Measurements from ENCODE around the gene SLC16A11.

The SLC16A11 gene

GRCh38 chr17:7042501-7043181, 1.3 kb downstream of the SLC16A11 start:
- TF ChIP-seq CTCF (IDR thresholded peaks at IDR 0.05; ENCODE audit: insufficient read depth, low read depth, low read length, missing control alignments): no peak
- DNase-seq (ENCODE audit: low read depth): no peak
- H3K4me3 ChIP-seq (ENCODE audit: low read depth, low read length): no peak overlapping the region

GRCh38 chr17:7041607-7042500, 2.0 kb downstream of the SLC16A11 start:
- DNase-seq (ENCODE audit: low read depth): no peak
- TF ChIP-seq CTCF (IDR thresholded peaks at IDR 0.05; ENCODE audit: insufficient read depth, low read depth, low read length, missing control alignments): no peak
- H3K4me3 ChIP-seq (ENCODE audit: low read depth, low read length): no peak overlapping the region

- DNase-seq (ENCODE audit: low read depth): no peak
- no peak overlapping the region for H3K4me3 ChIP-seq (ENCODE audit: low read depth, low read length)
- TF ChIP-seq CTCF (IDR thresholded peaks at IDR 0.05; ENCODE audit: insufficient read depth, low read depth, low read length, missing control alignments): no peak
These were observed 4.1 kb downstream of the SLC16A11 start for GRCh38 chr17:7039832-7040231.

GRCh38 chr17:7038025-7038862, 5.6 kb downstream of the SLC16A11 start:
- DNase-seq (ENCODE audit: low read depth): no peak
- H3K4me3 ChIP-seq (ENCODE audit: low read depth, low read length): no peak overlapping the region
- no peak for TF ChIP-seq CTCF (IDR thresholded peaks at IDR 0.05; ENCODE audit: insufficient read depth, low read depth, low read length, missing control alignments)

- no peak for TF ChIP-seq CTCF (IDR thresholded peaks at IDR 0.05; ENCODE audit: insufficient read depth, low read depth, low read length, missing control alignments)
- peak within 1 kb of the TSS; percentile 70 for H3K4me3 ChIP-seq (ENCODE audit: low read depth, low read length)
- peak; percentile 99 for DNase-seq (ENCODE audit: low read depth)
These were observed 8.1 kb downstream of the SLC16A11 start, which contains the start of gene SLC16A13 for GRCh38 chr17:7035591-7036368. SLC16A13 (plus strand) TSS chr17:7036015; CDS start chr17:7036383, 368 bp downstream.
